ENCODE measurements around the gene PRR14. TPM values are rescaled to one million over a fixed set of nuclear protein-coding genes. Genes with fewer than 3 reads are reported as not detected.

The PRR14 gene
- total RNA-seq, 1 experiment from 2014 or later, result 28.2 TPM

GRCh38 chr16:30662449-30662848 is 11.7 kb downstream of the PRR14 start:
- intact Hi-C loops (cut with micrococcal nuclease; ENCODE audit: unreplicated experiment), result no loop called here
- ChIA-PET POLR2A (no interaction called here), CTCF (no interaction called here)
- Mint-ChIP-seq H3K27me3 (ENCODE audit: insufficient read depth, unreplicated experiment) (no peaks in the 10 kb centered on the region), H3K4me3 (ENCODE audit: unreplicated experiment) (no peak overlapping the region), H3K36me3 (ENCODE audit: insufficient read depth, unreplicated experiment) (peaks cover 60% of the 10 kb centered on the region), H3K9me3 (ENCODE audit: unreplicated experiment) (no peaks in the 10 kb centered on the region), H3K27ac (ENCODE audit: unreplicated experiment) (no peak overlapping the region), H3K4me1 (ENCODE audit: low read depth, unreplicated experiment) (peaks cover 10% of the 10 kb centered on the region)
- H3K9me3 ChIP-seq, result no peaks in the 10 kb centered on the region
- no peak for TF ChIP-seq CTCF (IDR thresholded peaks at IDR 0.05; ENCODE audit: insufficient read depth in 1 of 2, low read depth in 1 of 2, low read length in 1 of 2, severe bottlenecking in 1 of 2, unreplicated experiment in 1 of 2)
- BruUV-seq (replicated peaks), result no TSS peak
- H3K4me3 ChIP-seq (ENCODE audit: low read depth, low read length), result no peak overlapping the region
- no peaks in the 10 kb centered on the region for H3K27me3 ChIP-seq (replicated peaks; ENCODE audit: control insufficient read depth, insufficient read depth, low read length)
- H3K4me1 ChIP-seq, result no peaks in the 10 kb centered on the region
- H3K36me3 ChIP-seq (ENCODE audit: control insufficient read depth, insufficient read depth, low read length), result peaks cover 8% of the 10 kb centered on the region
- DNase-seq, result no peak

DNA sequence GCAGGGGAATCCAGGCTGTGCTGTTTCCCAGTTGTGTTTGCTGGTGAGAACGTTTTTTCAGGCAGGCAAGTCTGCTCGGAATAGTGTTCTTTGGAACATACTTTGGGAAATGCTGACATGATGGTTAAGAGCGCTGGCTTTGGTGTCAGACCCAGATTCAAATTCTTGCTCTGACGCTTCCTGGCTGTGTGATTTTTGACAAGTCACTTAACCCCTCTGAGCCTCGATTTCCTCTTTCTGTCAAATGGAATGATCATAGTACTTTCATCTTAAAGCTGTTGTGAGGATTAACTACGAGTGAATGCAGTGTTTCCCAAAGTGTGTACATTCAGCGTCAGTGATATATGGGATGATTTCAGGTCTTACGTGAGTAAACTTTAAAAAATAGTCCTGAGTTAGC is 12.3 kb downstream of the PRR14 start:
- Mint-ChIP-seq H3K4me3 (ENCODE audit: unreplicated experiment) (no peak overlapping the region), H3K36me3 (ENCODE audit: insufficient read depth, unreplicated experiment) (peaks cover 61% of the 10 kb centered on the region), H3K27me3 (ENCODE audit: insufficient read depth, unreplicated experiment) (no peaks in the 10 kb centered on the region), H3K27ac (ENCODE audit: unreplicated experiment) (no peak overlapping the region), H3K4me1 (ENCODE audit: low read depth, unreplicated experiment) (peaks cover 10% of the 10 kb centered on the region), H3K9me3 (ENCODE audit: unreplicated experiment) (no peaks in the 10 kb centered on the region)
- intact Hi-C loops (cut with micrococcal nuclease; ENCODE audit: unreplicated experiment), result no loop called here
- no peaks in the 10 kb centered on the region for H3K27me3 ChIP-seq (replicated peaks; ENCODE audit: control insufficient read depth, insufficient read depth, low read length)
- CTCF ChIA-PET, result no interaction called here
- peaks cover 8% of the 10 kb centered on the region for H3K36me3 ChIP-seq (ENCODE audit: control insufficient read depth, insufficient read depth, low read length)
- POLR2A ChIA-PET, result no interaction called here
- no peak overlapping the region for H3K4me3 ChIP-seq (ENCODE audit: low read depth, low read length)
- no TSS peak for BruUV-seq (replicated peaks)
- no peaks in the 10 kb centered on the region for H3K9me3 ChIP-seq
- no peaks in the 10 kb centered on the region for H3K4me1 ChIP-seq
- no peak for DNase-seq
- TF ChIP-seq CTCF (IDR thresholded peaks at IDR 0.05; ENCODE audit: insufficient read depth in 1 of 2, low read depth in 1 of 2, low read length in 1 of 2, severe bottlenecking in 1 of 2, unreplicated experiment in 1 of 2), result no peak

GRCh38 chr16:30663820-30664219 is 13.1 kb downstream of the PRR14 start:
- no peaks in the 10 kb centered on the region for H3K27me3 Mint-ChIP-seq (ENCODE audit: insufficient read depth, unreplicated experiment)
- H3K4me1 Mint-ChIP-seq (ENCODE audit: low read depth, unreplicated experiment), result peaks cover 10% of the 10 kb centered on the region
- Histone ChIP-seq H3K9me3 (no peaks in the 10 kb centered on the region), H3K4me3 (ENCODE audit: low read depth, low read length) (no peak overlapping the region), H3K27me3 (replicated peaks; ENCODE audit: control insufficient read depth, insufficient read depth, low read length) (no peaks in the 10 kb centered on the region), H3K36me3 (ENCODE audit: control insufficient read depth, insufficient read depth, low read length) (peaks cover 8% of the 10 kb centered on the region), H3K4me1 (no peaks in the 10 kb centered on the region)
- ChIA-PET POLR2A (no interaction called here), CTCF (no interaction called here)
- H3K4me3 Mint-ChIP-seq (ENCODE audit: unreplicated experiment), result no peak overlapping the region
- intact Hi-C loops (cut with micrococcal nuclease; ENCODE audit: unreplicated experiment), result no loop called here
- DNase-seq, result no peak
- no peak for TF ChIP-seq CTCF (IDR thresholded peaks at IDR 0.05; ENCODE audit: insufficient read depth in 1 of 2, low read depth in 1 of 2, low read length in 1 of 2, severe bottlenecking in 1 of 2, unreplicated experiment in 1 of 2)
- H3K36me3 Mint-ChIP-seq (ENCODE audit: insufficient read depth, unreplicated experiment), result peaks cover 56% of the 10 kb centered on the region
- H3K27ac Mint-ChIP-seq (ENCODE audit: unreplicated experiment), result no peak overlapping the region
- no peaks in the 10 kb centered on the region for H3K9me3 Mint-ChIP-seq (ENCODE audit: unreplicated experiment)
- BruUV-seq (replicated peaks), result no TSS peak
